ENCODE results near the gene RYR1.
"Not testable (repeated sequence)": the region's sequence is repeated elsewhere in the genome, so short reads cannot be mapped to it uniquely, and the experiment has no call there.

Gene RYR1

DNA sequence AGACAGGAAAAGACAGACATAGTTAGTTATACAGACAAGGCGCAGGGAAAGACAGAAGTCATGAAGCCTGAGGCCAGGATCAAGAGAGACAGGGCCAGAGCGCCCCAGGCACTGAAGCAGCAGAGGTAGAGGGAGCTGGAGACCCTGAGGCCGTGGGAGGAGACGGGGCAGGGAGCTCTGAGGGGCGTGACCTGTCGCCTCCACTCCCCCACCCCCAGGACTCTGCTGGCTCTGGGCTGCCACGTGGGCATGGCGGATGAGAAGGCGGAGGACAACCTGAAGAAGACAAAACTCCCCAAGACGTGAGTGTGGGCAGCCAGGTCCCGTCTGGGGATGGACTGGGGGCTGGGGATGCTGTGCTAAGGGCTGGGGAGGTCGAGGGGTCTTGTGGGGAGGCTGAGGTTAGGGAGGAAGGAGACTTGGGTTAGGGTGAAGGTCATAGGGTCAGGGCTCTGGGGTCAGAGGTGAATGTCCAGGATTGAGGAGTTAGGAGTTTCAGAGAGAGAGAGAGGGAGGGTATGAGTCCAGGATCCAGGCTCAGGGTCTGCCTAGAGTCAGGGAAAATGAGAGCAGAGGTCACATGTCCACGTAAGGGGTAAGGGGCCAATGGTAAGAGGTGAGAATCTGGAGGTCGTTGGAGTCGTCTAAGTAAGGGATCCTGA, 31.1 kb downstream of the RYR1 start:
- DNase-seq = no peak

- DNase-seq = no peak
These were observed 32.6 kb downstream of the RYR1 start for GRCh38 chr19:38466050-38466449.

GRCh38 chr19:38467541-38468525, 34.3 kb downstream of the RYR1 start:
- DNase-seq = no peak

GRCh38 chr19:38469151-38469550, 35.7 kb downstream of the RYR1 start:
- DNase-seq = no peak

DNA sequence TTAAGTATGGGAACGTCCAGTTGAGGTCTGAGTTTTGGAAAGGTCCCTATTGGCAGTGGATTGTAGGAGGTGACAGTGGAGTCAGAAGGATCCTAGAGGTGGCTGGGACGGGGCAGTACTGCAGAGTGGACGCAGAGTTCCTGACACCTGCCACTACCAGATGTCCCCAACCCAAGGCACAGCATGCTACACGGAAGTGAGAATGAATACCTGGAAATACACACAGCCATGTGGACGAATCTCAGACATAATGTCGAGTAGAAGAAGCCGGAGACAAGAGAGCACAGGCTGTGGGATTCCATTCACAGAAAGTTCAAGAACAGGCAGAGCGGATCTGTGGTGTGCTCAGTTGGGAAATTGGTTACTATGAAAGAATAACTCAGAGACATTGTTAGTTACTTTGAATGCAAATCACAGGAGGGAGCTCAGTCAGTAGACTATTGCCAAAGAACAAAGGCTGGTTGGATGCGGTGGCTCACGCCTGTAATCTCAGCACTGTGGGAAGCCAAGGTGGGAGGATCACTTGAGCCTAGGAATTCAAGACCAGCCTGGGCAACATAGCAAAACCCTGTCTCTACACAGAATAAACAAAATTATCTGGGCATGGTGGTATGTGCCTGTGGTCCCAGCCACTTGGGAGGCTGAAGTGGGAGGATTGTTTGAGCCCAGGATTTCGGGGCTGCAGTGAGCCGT, 37.4 kb downstream of the RYR1 start:
- no peak for DNase-seq

GRCh38 chr19:38472725-38473124, 39.2 kb downstream of the RYR1 start:
- DNase-seq = not testable (repeated sequence)

- DNase-seq = no peak
These were observed 39.7 kb downstream of the RYR1 start for GRCh38 chr19:38473201-38473600.

- DNase-seq = no peak
These were observed 41.7 kb downstream of the RYR1 start for GRCh38 chr19:38475176-38475575.

- DNase-seq = no peak
These were observed 44.9 kb downstream of the RYR1 start for GRCh38 chr19:38478273-38478971.

- DNase-seq = no peak
These were observed 49.0 kb downstream of the RYR1 start for GRCh38 chr19:38482496-38482895.

DNA sequence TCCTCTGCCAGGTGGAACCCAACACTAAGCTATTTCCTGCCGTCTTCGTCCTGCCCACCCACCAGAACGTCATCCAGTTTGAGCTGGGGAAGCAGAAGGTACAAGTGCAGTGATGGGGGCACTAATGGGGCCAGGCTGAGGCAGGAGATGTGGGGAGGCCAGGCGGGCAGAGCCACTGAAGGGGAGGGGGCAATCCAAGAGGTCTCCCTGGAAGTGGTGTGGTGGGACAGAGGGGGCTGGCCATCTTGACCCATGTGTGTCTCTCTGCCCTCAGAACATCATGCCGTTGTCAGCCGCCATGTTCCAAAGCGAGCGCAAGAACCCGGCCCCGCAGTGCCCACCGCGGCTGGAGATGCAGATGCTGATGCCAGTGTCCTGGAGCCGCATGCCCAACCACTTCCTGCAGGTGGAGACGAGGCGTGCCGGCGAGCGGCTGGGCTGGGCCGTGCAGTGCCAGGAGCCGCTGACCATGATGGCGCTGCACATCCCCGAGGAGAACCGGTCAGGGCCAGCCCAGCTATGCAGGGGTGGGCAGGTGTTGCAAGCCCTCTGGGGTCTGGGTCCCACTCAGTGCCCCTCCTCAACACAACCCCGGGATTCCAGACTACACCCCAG, 49.6 kb downstream of the RYR1 start:
- no peak for DNase-seq

GRCh38 chr19:38484747-38485146, 51.3 kb downstream of the RYR1 start:
- no peak for DNase-seq

GRCh38 chr19:38485541-38486285, 52.2 kb downstream of the RYR1 start:
- DNase-seq = no peak

GRCh38 chr19:38486731-38487336, 53.3 kb downstream of the RYR1 start:
- no peak for DNase-seq

GRCh38 chr19:38488096-38488495, 54.6 kb downstream of the RYR1 start:
- DNase-seq = no peak

GRCh38 chr19:38488776-38489481, 55.4 kb downstream of the RYR1 start:
- DNase-seq = no peak

- DNase-seq = no peak
These were observed 57.4 kb downstream of the RYR1 start for GRCh38 chr19:38490861-38491260.

DNA sequence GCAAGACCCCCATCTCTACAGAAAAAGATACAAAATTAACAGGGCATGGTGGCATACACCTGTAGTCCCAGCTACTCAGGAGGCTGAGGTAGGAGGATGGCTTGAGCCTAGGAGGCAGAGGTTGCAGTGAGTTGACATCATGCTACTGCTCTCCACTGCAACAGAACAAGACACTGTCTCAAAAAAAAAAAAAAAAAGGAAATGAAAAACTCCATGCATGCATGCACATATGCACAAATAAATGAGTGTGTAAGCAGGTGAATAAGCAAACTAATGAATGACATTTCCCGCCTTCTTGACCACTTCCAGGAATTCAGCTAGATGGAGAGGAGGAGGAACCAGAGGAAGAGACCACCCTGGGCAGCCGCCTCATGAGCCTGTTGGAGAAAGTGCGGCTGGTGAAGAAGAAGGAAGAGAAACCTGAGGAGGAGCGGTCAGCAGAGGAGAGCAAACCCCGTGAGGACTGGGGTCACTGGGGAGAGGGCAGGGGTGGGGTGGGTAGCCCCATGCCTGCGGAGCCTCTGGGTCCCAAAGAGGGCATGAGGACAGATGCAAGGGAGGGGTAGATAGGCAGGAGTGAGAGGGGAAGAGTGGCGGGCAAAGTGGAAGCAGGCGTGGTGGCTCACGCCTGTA, 58.8 kb downstream of the RYR1 start:
- no peak for DNase-seq

DNA sequence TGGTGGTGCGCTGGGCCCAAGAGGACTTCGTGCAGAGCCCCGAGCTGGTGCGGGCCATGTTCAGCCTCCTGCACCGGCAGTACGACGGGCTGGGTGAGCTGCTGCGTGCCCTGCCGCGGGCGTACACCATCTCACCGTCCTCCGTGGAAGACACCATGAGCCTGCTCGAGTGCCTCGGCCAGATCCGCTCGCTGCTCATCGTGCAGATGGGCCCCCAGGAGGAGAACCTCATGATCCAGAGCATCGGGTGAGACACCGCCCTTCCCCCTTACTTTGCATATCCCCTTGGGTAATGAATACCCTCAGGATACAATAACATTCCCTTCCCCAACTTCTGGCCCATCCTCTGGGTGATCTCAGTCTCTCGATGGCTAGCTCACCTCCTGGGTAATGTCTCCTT, 60.9 kb downstream of the RYR1 start:
- DNase-seq = no peak

GRCh38 chr19:38495375-38495774, 61.9 kb downstream of the RYR1 start:
- not testable (repeated sequence) for DNase-seq

All from activated CD4-positive, alpha-beta T cell treated with anti-CD3 and anti-CD28 coated beads for 48 hours (primary cell).